SK-N-DZ (cell line): ENCODE data around the gene CFAP251.

ENCODE experiments used
- DNase-seq: peaks from one replicate; pipeline ENCODE4 v3.0.0-alpha.2; 2015; ENCODE audit warnings: low spot score

The CFAP251 gene

DNA sequence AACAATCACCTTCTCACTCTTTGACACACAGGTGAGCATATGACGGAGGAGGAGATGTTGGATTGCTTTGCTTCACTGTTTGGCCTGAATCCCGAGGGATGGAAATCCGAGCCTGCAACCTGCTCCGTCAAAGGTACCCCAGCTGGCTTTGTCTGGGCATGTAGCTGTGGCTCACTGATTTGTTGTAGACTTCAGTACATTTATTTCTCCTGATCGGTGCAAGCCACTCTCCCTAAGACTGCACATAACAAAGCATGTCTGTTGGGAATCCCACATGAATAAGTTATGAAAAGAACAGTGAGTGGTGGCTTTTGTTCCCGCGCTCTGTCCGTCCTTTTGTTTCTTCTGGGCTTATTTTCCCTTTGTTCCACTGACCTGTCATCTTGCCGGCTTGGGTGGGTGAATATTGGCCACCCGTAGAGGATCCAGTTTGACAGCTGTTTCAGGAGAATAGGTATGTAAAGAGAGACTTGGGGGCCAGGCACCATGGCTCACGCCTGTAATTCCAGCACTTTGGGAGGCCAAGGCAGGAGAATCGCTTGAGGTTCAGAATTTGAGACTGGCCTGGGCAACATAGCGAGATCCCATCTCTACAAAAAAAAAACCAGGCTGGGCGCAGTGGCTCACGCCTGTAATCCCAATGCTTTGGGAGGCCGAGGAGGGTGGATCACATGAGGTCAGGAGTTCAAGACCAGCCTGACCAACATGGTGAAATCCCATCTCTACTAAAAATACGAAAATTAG is 83.2 kb downstream of the CFAP251 start:
- DNase-seq, result no peak

- no peak for DNase-seq
These were observed 85.5 kb downstream of the CFAP251 start for GRCh38 chr12:122003651-122004611.

- DNase-seq, result no peak
These were observed 86.3 kb downstream of the CFAP251 start for GRCh38 chr12:122004633-122005071.

GRCh38 chr12:122005252-122005776 is 86.9 kb downstream of the CFAP251 start:
- no peak for DNase-seq

- no peak for DNase-seq
These were observed 88.0 kb downstream of the CFAP251 start for GRCh38 chr12:122006186-122006926.

DNA sequence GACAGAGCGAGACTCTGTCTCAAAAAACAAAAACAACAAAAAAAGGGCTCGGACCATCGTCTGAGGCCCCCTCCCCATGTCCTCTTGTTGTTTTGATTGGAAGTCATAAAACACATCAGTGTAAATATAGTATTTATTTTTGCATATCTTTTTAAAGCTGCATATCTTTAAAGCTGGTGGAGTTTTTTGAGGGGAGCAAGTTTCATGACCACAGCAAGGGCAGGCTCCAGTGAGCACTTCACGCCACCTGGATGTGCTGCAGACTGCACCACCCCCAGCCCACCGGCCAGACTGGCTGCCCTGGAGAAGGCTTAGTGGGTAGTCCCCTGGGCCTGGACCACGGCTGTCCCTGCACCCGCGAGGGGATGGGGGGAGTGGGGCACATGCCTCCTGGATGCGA is 91.3 kb downstream of the CFAP251 start:
- DNase-seq, result no peak

DNA sequence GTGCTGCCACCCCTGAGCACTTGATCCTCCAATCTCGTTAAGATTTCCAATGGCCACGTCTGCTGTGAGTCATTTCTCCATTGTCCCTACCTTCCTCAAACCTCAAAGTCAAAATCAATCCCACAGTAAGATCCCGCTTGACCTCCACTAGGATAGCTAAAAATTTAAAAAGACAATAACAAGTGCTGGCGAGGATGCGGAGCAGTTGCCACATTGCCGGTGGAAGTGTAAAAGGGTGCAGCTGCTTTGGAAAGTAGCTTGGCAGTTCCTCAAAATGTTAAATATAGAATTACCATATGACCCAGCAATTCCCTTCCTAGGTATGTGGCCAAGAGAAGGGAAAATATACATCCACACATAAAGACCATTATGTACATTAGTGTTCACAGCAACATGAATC is 93.8 kb downstream of the CFAP251 start:
- no peak for DNase-seq

DNA sequence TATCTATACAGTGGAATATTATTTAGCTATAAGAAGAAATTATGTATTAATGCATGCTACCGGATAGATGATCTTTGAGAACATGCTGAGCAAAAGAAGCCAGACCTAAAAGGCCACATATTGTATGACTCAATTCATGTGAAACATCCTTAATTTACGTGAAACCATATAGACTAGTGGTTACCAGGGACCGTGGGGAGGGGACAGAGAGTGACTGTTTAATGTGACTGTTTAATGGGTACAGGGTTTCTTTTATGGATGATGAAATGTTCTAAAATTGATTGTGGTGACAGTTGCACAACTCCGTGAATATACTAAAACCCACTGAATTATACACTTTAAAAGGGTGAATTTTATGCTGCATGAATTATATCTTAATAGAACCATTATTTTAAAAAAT is 94.7 kb downstream of the CFAP251 start:
- no peak for DNase-seq

GRCh38 chr12:122013791-122014590 is 95.6 kb downstream of the CFAP251 start:
- DNase-seq, result no peak

- no peak for DNase-seq
These were observed 96.4 kb downstream of the CFAP251 start for GRCh38 chr12:122014781-122015180.

GRCh38 chr12:122018457-122018856 is 100.1 kb downstream of the CFAP251 start:
- DNase-seq, result no peak

GRCh38 chr12:122018937-122019336 is 100.5 kb downstream of the CFAP251 start:
- DNase-seq, result no peak

GRCh38 chr12:122020795-122021192 is 102.4 kb downstream of the CFAP251 start:
- DNase-seq, result no peak

DNA sequence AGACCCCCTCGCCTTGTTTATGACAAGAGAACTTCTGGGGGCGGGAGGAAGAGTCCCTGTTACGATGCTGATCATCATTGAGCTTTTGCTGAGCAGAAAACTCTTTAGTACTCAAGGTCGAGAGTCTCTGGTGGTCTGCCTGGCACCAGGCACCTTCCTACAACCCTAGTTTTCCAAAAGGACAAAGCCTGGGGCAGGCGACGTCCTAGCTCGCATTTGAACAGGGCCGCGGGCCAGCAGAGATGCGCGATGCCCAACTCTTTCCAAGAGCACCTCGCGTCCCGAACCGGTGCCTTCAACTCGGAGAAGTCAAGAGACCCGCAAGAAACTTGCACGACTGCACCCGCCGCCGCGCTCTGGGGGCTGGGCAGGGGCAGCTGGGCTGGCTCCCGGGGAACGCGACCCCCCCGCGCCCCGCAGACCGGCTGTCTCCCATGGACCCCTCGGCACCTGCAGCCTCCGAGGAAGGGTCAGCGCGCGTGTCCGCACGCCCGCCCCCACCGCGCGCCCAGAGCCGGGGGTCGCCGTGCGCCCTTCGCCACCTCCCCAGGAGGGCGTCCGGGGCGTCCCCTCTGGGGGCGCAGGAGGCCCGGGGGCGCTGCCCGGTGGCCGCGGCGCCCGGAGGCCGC is 102.9 kb downstream of the CFAP251 start:
- DNase-seq, result peak; percentile 56

GRCh38 chr12:122021822-122022392 is 103.5 kb downstream of the CFAP251 start, which contains the start of gene BCL7A:
Gene BCL7A, plus strand, starts transcription at chr12:122021884. Its CDS starts 208 bp downstream, at chr12:122022092.
- peak; percentile 62 for DNase-seq

- no peak for DNase-seq
These were observed 104.3 kb downstream of the CFAP251 start for GRCh38 chr12:122022393-122023338.

DNA sequence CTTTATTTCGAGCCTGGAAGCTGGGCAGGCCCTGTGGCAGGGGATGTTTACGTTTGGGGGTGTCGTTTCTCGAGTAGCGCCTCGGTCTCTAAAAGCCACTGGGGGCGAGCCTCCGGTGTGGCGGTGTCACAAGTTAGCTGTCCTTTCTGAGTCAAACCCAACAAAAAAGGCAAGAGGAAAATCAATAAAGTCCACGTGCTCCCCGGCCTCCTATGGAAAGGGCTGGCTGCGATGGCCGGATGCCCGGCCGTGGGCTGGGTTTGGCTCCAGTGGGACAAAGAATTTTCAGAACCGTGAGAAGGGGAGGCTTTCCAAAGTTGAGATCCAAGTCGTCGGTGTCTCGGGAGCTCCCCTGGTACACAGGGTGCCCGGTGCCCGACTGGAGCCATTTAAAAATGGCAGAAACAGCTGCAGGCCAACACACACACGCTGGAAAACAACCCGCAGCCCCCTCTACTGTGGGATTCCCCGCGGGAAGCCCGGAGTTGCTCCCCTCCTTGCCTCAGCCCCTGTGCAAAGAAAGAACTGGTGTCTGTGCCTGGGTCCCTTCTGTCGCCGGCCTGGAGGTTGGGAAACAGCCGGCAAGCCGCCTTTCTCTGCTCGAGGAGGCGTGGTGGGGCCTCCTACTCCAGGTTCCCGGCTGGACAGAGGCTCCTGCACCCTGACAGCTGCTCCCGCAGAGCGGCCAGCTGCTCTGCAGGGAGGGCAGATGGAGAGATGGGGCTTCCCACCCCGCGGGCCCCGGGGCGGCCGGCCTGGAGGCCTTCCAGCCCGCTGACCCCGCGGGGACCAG is 105.1 kb downstream of the CFAP251 start:
- peak; percentile 76 for DNase-seq
